Endodermal cell (in vitro differentiated cells): Measurements from ENCODE around the gene CIDEC. TPM values are rescaled to one million over a fixed set of nuclear protein-coding genes. Genes with fewer than 3 reads are reported as not detected.
"Not testable (repeated sequence)": the region's sequence is repeated elsewhere in the genome, so short reads cannot be mapped to it uniquely, and the experiment has no call there.

Experiments
- DNase-seq: peaks from one replicate; pipeline ENCODE4 v3.0.0-alpha.2; 2017
- H3K27ac ChIP-seq: 2 replicates; pipeline ENCODE4 v1.5.1; 2013; ENCODE audit warnings: mild to moderate bottlenecking, low read depth, low read length, moderate library complexity
- H3K27me3 ChIP-seq: 2 replicates; pipeline ENCODE4 v1.6.1; 2013; ENCODE audit warnings: mild to moderate bottlenecking, low read length, moderate library complexity; ENCODE audit not compliant: insufficient read depth, control insufficient read depth, poor library complexity, severe bottlenecking
- H3K36me3 ChIP-seq: 2 replicates; pipeline ENCODE4 v1.7.0; 2013; ENCODE audit warnings: mild to moderate bottlenecking, low read length, moderate library complexity; ENCODE audit not compliant: control insufficient read depth, insufficient read depth
- H3K4me1 ChIP-seq: one replicate; pipeline ENCODE4 v1.7.0; 2013; ENCODE audit warnings: low read length; ENCODE audit not compliant: control insufficient read depth, insufficient read depth
- H3K4me3 ChIP-seq: 2 replicates; pipeline ENCODE4 v1.5.1; 2013; ENCODE audit warnings: mild to moderate bottlenecking, low read length, moderate library complexity
- H3K9ac ChIP-seq: 2 replicates; pipeline ENCODE4 v1.6.1; 2013; ENCODE audit warnings: mild to moderate bottlenecking, low read length, moderate library complexity; ENCODE audit not compliant: poor library complexity, severe bottlenecking; ENCODE audit errors: extremely low read depth
- H3K9me3 ChIP-seq: 2 replicates; pipeline ENCODE4 v1.6.1; 2013; ENCODE audit warnings: mild to moderate bottlenecking, low read length, moderate library complexity; ENCODE audit not compliant: control insufficient read depth
- H3K27ac Mint-ChIP-seq: 2 replicates; pipeline ENCODE4 v1.8.0; 2020; ENCODE audit warnings: mixed read lengths
- H3K27me3 Mint-ChIP-seq: 2 replicates; pipeline ENCODE4 v1.8.0; 2021; ENCODE audit warnings: mild to moderate bottlenecking, mixed read lengths; ENCODE audit not compliant: insufficient read depth
- H3K36me3 Mint-ChIP-seq: 2 replicates; pipeline ENCODE4 v1.8.0; 2020; ENCODE audit warnings: low read depth, mixed read lengths
- H3K4me1 Mint-ChIP-seq: 2 replicates; pipeline ENCODE4 v1.8.0; 2020; ENCODE audit warnings: mixed read lengths
- H3K4me3 Mint-ChIP-seq: 2 replicates; pipeline ENCODE4 v1.8.0; 2020; ENCODE audit warnings: mild to moderate bottlenecking, moderate library complexity, mixed read lengths
- H3K9me3 Mint-ChIP-seq: 2 replicates; pipeline ENCODE4 v1.8.0; 2020; ENCODE audit warnings: mild to moderate bottlenecking, mixed read lengths
- WGBS, 2 experiments: methylation state at CpG; one replicate each; pipeline versions ENCODE4 v1.1.5 to v1.1.7; 2013; ENCODE audit warnings: missing lambda C conversion rate in 2 of 2, mixed read lengths in 1 of 2; ENCODE audit not compliant: insufficient coverage in 1 of 2, insufficient read length in 1 of 2; 5-methylcytosine and 5-hydroxymethylcytosine counted together
- total RNA-seq, 2 donors: library from RNA; stranded (reverse); fragmentation: NEBNext Ultra II Directional in 1 of 2; extraction: Animal tissue kit (Norgen Biotek cat#: 25700) in 1 of 2; gene quantifications; 2 replicates in 1 of 2; 3 replicates in 1 of 2; pipeline ENCODE4 v1.2.1, GENCODE V29; 2021
- TF ChIP-seq, protein P1 (sequence below): fragments of 200-600 bp; sonication (generic); conservative IDR thresholded peaks from 2 replicates; pipeline ENCODE4 v1.5.0; 2021; ENCODE audit warnings: antibody characterized with exemption, mild to moderate bottlenecking

CIDEC gene
- total RNA-seq, 2 donors from 2014 or later = not detected

DNA sequence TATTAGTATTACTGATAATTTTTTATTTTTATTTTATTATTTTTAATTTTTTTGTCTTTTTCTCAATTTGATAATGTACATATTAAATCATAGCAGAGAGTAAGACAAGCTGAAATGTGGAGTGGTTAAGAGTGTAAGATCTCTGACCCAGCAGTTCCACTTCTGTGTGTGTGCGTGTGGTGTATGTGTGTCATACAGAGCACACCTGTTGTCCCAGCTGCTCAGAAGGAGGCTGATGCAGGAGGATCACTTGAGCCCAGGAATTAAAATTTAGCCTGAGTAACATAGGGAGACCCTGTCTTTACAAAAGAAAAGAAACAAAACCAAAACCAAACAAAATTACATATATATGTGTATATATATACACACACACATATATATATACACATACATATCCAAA is 1.4 kb upstream of the CIDEC start:
- Histone ChIP-seq H3K27me3 (no peaks in the 10 kb centered on the region), H3K36me3 (no peaks in the 10 kb centered on the region), H3K4me3 (no peak overlapping the region), H3K9ac (no peak overlapping the region), H3K9me3 (no peaks in the 10 kb centered on the region), H3K4me1 (no peaks in the 10 kb centered on the region), H3K27ac (no peak overlapping the region)
- no peaks in the 10 kb centered on the region for H3K9me3 Mint-ChIP-seq
- no peak overlapping the region for H3K4me3 Mint-ChIP-seq
- H3K27me3 Mint-ChIP-seq = peaks cover 8% of the 10 kb centered on the region
- no peaks in the 10 kb centered on the region for H3K4me1 Mint-ChIP-seq
- no peaks in the 10 kb centered on the region for H3K36me3 Mint-ChIP-seq
- TF ChIP-seq, protein P1, sequence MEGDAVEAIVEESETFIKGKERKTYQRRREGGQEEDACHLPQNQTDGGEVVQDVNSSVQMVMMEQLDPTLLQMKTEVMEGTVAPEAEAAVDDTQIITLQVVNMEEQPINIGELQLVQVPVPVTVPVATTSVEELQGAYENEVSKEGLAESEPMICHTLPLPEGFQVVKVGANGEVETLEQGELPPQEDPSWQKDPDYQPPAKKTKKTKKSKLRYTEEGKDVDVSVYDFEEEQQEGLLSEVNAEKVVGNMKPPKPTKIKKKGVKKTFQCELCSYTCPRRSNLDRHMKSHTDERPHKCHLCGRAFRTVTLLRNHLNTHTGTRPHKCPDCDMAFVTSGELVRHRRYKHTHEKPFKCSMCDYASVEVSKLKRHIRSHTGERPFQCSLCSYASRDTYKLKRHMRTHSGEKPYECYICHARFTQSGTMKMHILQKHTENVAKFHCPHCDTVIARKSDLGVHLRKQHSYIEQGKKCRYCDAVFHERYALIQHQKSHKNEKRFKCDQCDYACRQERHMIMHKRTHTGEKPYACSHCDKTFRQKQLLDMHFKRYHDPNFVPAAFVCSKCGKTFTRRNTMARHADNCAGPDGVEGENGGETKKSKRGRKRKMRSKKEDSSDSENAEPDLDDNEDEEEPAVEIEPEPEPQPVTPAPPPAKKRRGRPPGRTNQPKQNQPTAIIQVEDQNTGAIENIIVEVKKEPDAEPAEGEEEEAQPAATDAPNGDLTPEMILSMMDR = no peak
- DNase-seq = no peak
- H3K27ac Mint-ChIP-seq = no peak overlapping the region
- WGBS, 2 experiments = 80 to 94% methylated on average over 1 of the region's 1 CpG

DNA sequence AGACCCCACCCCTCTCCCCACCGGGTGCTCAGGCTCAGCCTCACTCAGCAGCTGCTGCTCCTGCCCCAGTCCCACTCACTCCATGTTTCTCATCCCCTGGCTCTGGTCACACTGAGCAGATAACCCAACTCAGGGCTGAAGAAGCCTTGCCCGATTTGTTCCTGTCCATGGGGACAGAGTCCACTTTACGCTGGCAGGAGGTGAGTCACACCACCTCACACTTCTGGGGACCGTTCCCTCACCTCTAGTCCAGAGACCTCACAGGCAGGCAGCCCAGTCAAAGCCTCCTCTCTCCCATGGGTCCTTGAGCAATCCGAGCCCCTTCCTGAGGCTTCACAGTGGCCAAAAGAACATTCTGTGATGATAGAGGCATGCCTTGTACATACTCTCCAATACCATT is 1.4 kb downstream of the CIDEC start:
- H3K9me3 Mint-ChIP-seq = no peaks in the 10 kb centered on the region
- no peaks in the 10 kb centered on the region for H3K9me3 ChIP-seq

DNA sequence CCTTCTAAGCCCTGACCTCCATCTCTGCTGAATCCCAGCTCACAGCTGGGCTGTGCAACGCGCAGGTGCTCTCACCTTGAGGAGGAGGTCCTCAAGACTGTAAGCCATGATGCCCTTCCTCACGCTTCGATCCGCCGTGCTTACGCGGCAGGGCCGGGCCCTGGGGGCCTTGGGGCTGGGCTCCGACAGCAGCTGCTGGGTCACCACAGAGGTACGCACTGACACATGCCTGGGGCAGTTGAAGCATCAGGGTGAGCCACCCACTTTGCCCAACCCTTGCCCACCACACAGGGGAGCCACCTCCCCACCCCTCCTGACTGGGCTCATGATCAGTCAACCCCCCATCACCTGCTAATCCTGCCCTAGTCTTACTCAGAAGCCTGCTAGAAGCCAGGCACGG is 3.1 kb downstream of the CIDEC start:
- Histone ChIP-seq H3K4me3 (no peak overlapping the region), H3K4me1 (no peaks in the 10 kb centered on the region), H3K27ac (no peak overlapping the region), H3K27me3 (no peaks in the 10 kb centered on the region), H3K9me3 (no peaks in the 10 kb centered on the region), H3K9ac (no peak overlapping the region), H3K36me3 (no peaks in the 10 kb centered on the region)
- TF ChIP-seq, protein P1 = no peak
- no peak for DNase-seq
- Mint-ChIP-seq H3K4me1 (no peaks in the 10 kb centered on the region), H3K27me3 (peaks cover 8% of the 10 kb centered on the region), H3K27ac (no peak overlapping the region), H3K9me3 (no peaks in the 10 kb centered on the region), H3K36me3 (no peaks in the 10 kb centered on the region), H3K4me3 (no peak overlapping the region)
- 86 to 91% methylated on average over 3 to 12 of the region's 12 CpGs for WGBS, 2 experiments

More for the DNA sequence above, 1.4 kb downstream of the CIDEC start:
- H3K4me3 Mint-ChIP-seq = no peak overlapping the region
- H3K36me3 ChIP-seq = no peaks in the 10 kb centered on the region
- H3K9ac ChIP-seq = no peak overlapping the region
- H3K4me3 ChIP-seq = no peak overlapping the region
- no peak overlapping the region for H3K27ac ChIP-seq
- H3K27me3 ChIP-seq = no peaks in the 10 kb centered on the region
- H3K27me3 Mint-ChIP-seq = peaks cover 8% of the 10 kb centered on the region
- TF ChIP-seq, protein P1 = no peak
- no peaks in the 10 kb centered on the region for H3K4me1 ChIP-seq
- H3K4me1 Mint-ChIP-seq = no peaks in the 10 kb centered on the region
- H3K27ac Mint-ChIP-seq = no peak overlapping the region
- DNase-seq = no peak
- WGBS, 2 experiments = 90 to 100% methylated on average over 3 to 5 of the region's 5 CpGs
- no peaks in the 10 kb centered on the region for H3K36me3 Mint-ChIP-seq

DNA sequence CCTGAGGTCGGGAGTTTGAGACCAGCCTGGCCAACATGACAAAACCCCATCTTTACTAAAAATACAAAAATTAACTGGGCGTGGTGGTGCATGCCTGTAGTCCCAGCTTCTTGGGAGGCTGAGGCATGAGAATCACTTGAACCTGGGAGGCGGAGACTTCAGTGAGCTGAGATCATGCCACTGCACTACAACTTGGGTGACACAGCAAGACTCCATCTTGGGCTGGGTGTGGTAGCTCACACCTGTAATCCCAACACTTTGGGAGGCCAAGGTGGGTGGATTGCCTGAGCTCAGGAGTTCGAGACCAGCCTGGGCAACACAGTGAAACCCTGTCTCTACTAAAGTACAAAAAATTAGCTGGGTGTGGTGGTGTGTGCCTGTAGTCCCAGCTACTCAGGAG is 3.8 kb downstream of the CIDEC start:
- H3K9me3 Mint-ChIP-seq, H3K4me1 Mint-ChIP-seq, H3K9me3 ChIP-seq, H3K36me3 ChIP-seq, H3K27ac ChIP-seq, H3K27me3 ChIP-seq, H3K27me3 Mint-ChIP-seq, H3K4me3 ChIP-seq, DNase-seq, H3K27ac Mint-ChIP-seq, H3K36me3 Mint-ChIP-seq, H3K9ac ChIP-seq, H3K4me1 ChIP-seq, H3K4me3 Mint-ChIP-seq: not testable (repeated sequence)
- 85 to 91% methylated on average over 3 to 4 of the region's 4 CpGs for WGBS, 2 experiments
